ENCODE data around the gene IL22RA1.

Gene IL22RA1
- 0 reads per million in 2 donors for total RNA-seq

GRCh38 chr1:24142546-24143534, at the start of gene IL22RA1:
IL22RA1 (minus strand) TSS chr1:24143140; CDS start chr1:24143082, 58 bp downstream.
- DNase-seq: no peak

- DNase-seq: no peak
Measured at GRCh38 chr1:24191860-24192259, 48.9 kb upstream of the IL22RA1 start.

- DNase-seq: no peak
Measured at GRCh38 chr1:24190983-24191461, 48.1 kb upstream of the IL22RA1 start.

- no peak for DNase-seq
Measured at GRCh38 chr1:24189528-24189927, 46.6 kb upstream of the IL22RA1 start.

GRCh38 chr1:24186993-24187790, 44.3 kb upstream of the IL22RA1 start, which contains the start of gene IFNLR1:
IFNLR1 (minus strand) TSS chr1:24187289; CDS start chr1:24187248, 41 bp downstream.
- DNase-seq: peak; percentile 58

- DNase-seq: no peak
Measured at GRCh38 chr1:24186711-24186992, 43.7 kb upstream of the IL22RA1 start.

- no peak for DNase-seq
Measured at GRCh38 chr1:24186031-24186710, 43.2 kb upstream of the IL22RA1 start.

- no peak for DNase-seq
Measured at GRCh38 chr1:24185076-24185475, 42.1 kb upstream of the IL22RA1 start.

- DNase-seq: no peak
Measured at GRCh38 chr1:24182061-24182460, 39.1 kb upstream of the IL22RA1 start.

- no peak for DNase-seq
Measured at GRCh38 chr1:24181619-24182018, 38.7 kb upstream of the IL22RA1 start.

GRCh38 chr1:24180676-24181075, 37.7 kb upstream of the IL22RA1 start:
- DNase-seq: no peak

- no peak for DNase-seq
Measured at GRCh38 chr1:24179251-24179840, 36.4 kb upstream of the IL22RA1 start.

GRCh38 chr1:24178407-24178806, 35.5 kb upstream of the IL22RA1 start:
- no peak for DNase-seq

- no peak for DNase-seq
Measured at GRCh38 chr1:24177161-24177560, 34.2 kb upstream of the IL22RA1 start.

- no peak for DNase-seq
Measured at GRCh38 chr1:24175033-24175755, 32.3 kb upstream of the IL22RA1 start.

GRCh38 chr1:24173638-24174575, 31.0 kb upstream of the IL22RA1 start:
- DNase-seq: no peak

- DNase-seq: no peak
Measured at GRCh38 chr1:24172598-24172997, 29.7 kb upstream of the IL22RA1 start.

GRCh38 chr1:24169286-24169685, 26.3 kb upstream of the IL22RA1 start:
- no peak for DNase-seq

GRCh38 chr1:24168245-24168644, 25.3 kb upstream of the IL22RA1 start:
- DNase-seq: no peak

GRCh38 chr1:24167008-24167407, 24.1 kb upstream of the IL22RA1 start:
- DNase-seq: no peak

- no peak for DNase-seq
Measured at GRCh38 chr1:24165500-24165899, 22.6 kb upstream of the IL22RA1 start.

Measured in T-helper 9 cell (primary cell).